GM12891 (cell line): ENCODE results near the gene VPS11.

ENCODE experiments used
- POLR2AphosphoS5 ChIP-seq: IDR thresholded peaks from 2 replicates; pipeline ENCODE4 v1.6.1; 2011; ENCODE audit warnings: low read depth, low read length, control low read depth
- POU2F2 ChIP-seq: IDR thresholded peaks from 2 replicates; pipeline ENCODE4 v1.6.1; 2011; ENCODE audit warnings: low read depth, mild to moderate bottlenecking, control low read depth, low read length, moderate library complexity

DNA sequence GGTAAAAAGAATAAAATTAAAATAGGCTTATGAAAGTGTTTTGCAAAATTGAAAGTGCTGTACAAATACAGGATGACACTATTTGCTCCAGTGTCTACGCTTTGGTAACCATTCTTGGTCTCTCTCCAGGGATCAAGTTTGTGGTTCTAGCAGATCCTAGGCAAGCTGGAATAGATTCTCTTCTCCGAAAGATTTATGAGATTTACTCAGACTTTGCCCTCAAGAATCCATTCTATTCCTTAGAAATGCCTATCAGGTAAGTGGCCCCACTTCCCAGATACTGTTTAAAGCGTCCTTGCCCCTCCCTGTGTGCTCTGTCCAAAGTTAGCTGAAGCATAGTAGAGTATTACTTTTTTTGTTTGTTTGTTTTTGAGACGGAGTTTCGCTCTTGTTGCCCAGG, 46.0 kb upstream of the VPS11 start:
- no peak for TF ChIP-seq POLR2AphosphoS5
- TF ChIP-seq POU2F2: no peak
